Endothelial cell (in vitro differentiated cells): Measurements from ENCODE around the gene FNDC5. TPM values are rescaled to one million over a fixed set of nuclear protein-coding genes. Genes with fewer than 3 reads are reported as not detected.

Experiments used
- DNase-seq: peaks from one replicate; pipeline ENCODE4 v3.0.0; 2021; ENCODE audit warnings: low spot score
- H3K27ac Mint-ChIP-seq: one replicate; pipeline ENCODE4 v1.8.0; 2021; ENCODE audit warnings: mixed read lengths, inconsistent platforms; ENCODE audit not compliant: unreplicated experiment
- H3K27me3 Mint-ChIP-seq: one replicate; pipeline ENCODE4 v1.8.0; 2021; ENCODE audit warnings: mild to moderate bottlenecking, moderate library complexity, mixed read lengths, inconsistent platforms; ENCODE audit not compliant: unreplicated experiment
- H3K36me3 Mint-ChIP-seq: one replicate; pipeline ENCODE4 v1.8.0; 2021; ENCODE audit warnings: mild to moderate bottlenecking, low read depth, mixed read lengths, inconsistent platforms; ENCODE audit not compliant: unreplicated experiment
- H3K4me1 Mint-ChIP-seq: one replicate; pipeline ENCODE4 v1.8.0; 2021; ENCODE audit warnings: mild to moderate bottlenecking, mixed read lengths, inconsistent platforms; ENCODE audit not compliant: unreplicated experiment
- H3K4me3 Mint-ChIP-seq: one replicate; pipeline ENCODE4 v1.8.0; 2021; ENCODE audit warnings: mild to moderate bottlenecking, mixed read lengths, inconsistent platforms; ENCODE audit not compliant: unreplicated experiment
- H3K9me3 Mint-ChIP-seq: one replicate; pipeline ENCODE4 v1.8.0; 2021; ENCODE audit warnings: mixed read lengths, inconsistent platforms; ENCODE audit not compliant: unreplicated experiment
- total RNA-seq: library from RNA; stranded (reverse); fragmentation: NEBNext Ultra II Directional; extraction: Animal tissue kit (Norgen Biotek cat#: 25700); gene quantifications from one replicate; pipeline ENCODE4 v1.2.1, GENCODE V29; 2021; ENCODE audit not compliant: unreplicated experiment
- TF ChIP-seq, protein P1 (sequence below): fragments of 200-600 bp; sonication (generic); IDR thresholded peaks from one replicate; pipeline ENCODE4 v1.5.0; 2021; ENCODE audit warnings: antibody characterized with exemption; ENCODE audit not compliant: unreplicated experiment

Gene FNDC5
- total RNA-seq, 1 donor from 2014 or later, result 5.5 TPM

- Mint-ChIP-seq H3K4me3 (no peak overlapping the region), H3K27ac (no peak overlapping the region), H3K4me1 (peaks cover 8% of the 10 kb centered on the region), H3K9me3 (no peaks in the 10 kb centered on the region), H3K27me3 (peaks cover 20% of the 10 kb centered on the region), H3K36me3 (peaks cover 8% of the 10 kb centered on the region)
- DNase-seq, result no peak
- TF ChIP-seq, protein P1, sequence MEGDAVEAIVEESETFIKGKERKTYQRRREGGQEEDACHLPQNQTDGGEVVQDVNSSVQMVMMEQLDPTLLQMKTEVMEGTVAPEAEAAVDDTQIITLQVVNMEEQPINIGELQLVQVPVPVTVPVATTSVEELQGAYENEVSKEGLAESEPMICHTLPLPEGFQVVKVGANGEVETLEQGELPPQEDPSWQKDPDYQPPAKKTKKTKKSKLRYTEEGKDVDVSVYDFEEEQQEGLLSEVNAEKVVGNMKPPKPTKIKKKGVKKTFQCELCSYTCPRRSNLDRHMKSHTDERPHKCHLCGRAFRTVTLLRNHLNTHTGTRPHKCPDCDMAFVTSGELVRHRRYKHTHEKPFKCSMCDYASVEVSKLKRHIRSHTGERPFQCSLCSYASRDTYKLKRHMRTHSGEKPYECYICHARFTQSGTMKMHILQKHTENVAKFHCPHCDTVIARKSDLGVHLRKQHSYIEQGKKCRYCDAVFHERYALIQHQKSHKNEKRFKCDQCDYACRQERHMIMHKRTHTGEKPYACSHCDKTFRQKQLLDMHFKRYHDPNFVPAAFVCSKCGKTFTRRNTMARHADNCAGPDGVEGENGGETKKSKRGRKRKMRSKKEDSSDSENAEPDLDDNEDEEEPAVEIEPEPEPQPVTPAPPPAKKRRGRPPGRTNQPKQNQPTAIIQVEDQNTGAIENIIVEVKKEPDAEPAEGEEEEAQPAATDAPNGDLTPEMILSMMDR, result no peak
Measured at GRCh38 chr1:32891630-32892029, 20.9 kb upstream of the FNDC5 start.

GRCh38 chr1:32891241-32891570, 20.5 kb upstream of the FNDC5 start:
- DNase-seq, result no peak
- Mint-ChIP-seq H3K9me3 (no peaks in the 10 kb centered on the region), H3K36me3 (peaks cover 8% of the 10 kb centered on the region), H3K4me3 (no peak overlapping the region), H3K27ac (no peak overlapping the region), H3K4me1 (peaks cover 8% of the 10 kb centered on the region), H3K27me3 (peaks cover 20% of the 10 kb centered on the region)
- TF ChIP-seq, protein P1, result no peak

DNA sequence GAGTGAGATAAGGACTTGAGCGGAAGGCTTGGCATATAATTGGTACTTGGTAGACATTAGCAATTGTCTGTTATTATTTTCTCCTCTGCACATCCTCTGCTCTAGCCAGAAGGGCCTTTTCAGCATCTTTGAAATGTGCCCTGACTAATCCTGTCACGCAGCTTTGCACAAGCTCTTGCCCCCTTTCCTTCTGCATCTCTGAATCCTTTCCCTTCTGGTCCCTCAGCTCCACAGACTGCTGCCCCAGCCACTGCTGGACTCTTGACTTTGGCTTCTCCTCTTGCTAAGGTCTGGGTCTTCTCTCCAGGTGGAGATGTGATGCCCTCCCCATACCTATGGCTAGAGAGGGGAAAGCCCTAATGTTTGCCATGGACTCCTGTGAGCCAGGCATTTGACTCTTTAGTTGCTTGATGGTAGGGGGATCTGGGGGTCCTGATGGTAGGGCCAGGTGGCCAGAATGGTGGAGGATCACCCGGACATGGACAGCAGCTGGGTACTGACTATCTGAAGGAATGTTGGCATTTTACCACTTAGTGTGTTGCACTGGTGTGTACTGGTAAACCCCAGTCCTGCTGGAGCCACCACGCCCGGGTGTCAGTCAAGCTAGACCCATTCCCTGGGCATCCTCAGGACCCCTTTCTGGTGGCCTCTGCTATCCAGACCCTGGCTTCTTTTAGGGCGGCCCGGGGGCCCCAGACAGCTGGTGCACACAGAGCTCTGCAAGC, 20.0 kb upstream of the FNDC5 start:
- peaks cover 20% of the 10 kb centered on the region for H3K27me3 Mint-ChIP-seq
- TF ChIP-seq, protein P1, result no peak
- H3K36me3 Mint-ChIP-seq, result peaks cover 8% of the 10 kb centered on the region
- no peak overlapping the region for H3K4me3 Mint-ChIP-seq
- no peaks in the 10 kb centered on the region for H3K9me3 Mint-ChIP-seq
- H3K4me1 Mint-ChIP-seq, result peaks cover 8% of the 10 kb centered on the region
- no peak for DNase-seq
- H3K27ac Mint-ChIP-seq, result no peak overlapping the region

DNA sequence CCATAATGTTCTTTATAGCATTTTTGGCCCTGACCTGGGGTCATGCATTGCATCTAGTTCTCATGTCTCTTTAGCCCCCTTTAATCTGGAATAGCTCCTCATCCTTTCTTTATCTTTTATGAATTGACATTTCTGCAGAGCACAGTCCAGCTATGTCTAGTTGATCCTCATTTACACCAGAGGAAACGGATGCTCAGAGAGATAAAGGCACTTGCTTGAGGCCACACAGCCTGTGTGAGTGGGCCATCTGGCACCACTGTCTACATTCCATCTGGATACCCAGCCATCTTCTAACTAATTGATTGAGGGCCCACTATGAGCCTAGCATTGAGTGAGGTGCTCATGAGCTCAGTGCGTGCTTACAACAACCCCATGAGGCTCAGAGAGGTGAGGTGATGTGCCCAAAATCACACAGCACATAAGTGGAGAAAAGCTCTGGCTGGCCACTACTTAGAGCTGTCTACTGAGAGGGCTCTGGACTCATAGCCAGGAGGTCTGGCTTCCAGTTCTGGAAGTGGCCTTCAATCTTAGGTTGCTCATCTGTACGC, 19.1 kb upstream of the FNDC5 start:
- TF ChIP-seq, protein P1, result no peak
- Mint-ChIP-seq H3K4me3 (no peak overlapping the region), H3K27ac (no peak overlapping the region), H3K27me3 (peaks cover 20% of the 10 kb centered on the region), H3K9me3 (no peaks in the 10 kb centered on the region), H3K4me1 (peaks cover 8% of the 10 kb centered on the region), H3K36me3 (peaks cover 8% of the 10 kb centered on the region)
- no peak for DNase-seq

GRCh38 chr1:32888677-32889420, 18.1 kb upstream of the FNDC5 start:
- H3K27me3 Mint-ChIP-seq, result peaks cover 20% of the 10 kb centered on the region
- no peak overlapping the region for H3K4me3 Mint-ChIP-seq
- H3K4me1 Mint-ChIP-seq, result peaks cover 8% of the 10 kb centered on the region
- H3K27ac Mint-ChIP-seq, result no peak overlapping the region
- TF ChIP-seq, protein P1, result no peak
- H3K9me3 Mint-ChIP-seq, result no peaks in the 10 kb centered on the region
- no peak for DNase-seq
- H3K36me3 Mint-ChIP-seq, result peaks cover 8% of the 10 kb centered on the region
